Hepatocyte (in vitro differentiated cells): ENCODE data around the gene GDPD5. TPM values are rescaled to one million over a fixed set of nuclear protein-coding genes. Genes with fewer than 3 reads are reported as not detected.

Source experiments
- DNase-seq: peaks from one replicate; pipeline ENCODE4 v3.0.0-alpha.2; 2016; ENCODE audit warnings: low spot score
- H2AFZ ChIP-seq: fragments of 200-600 bp; sonication (generic); 2 replicates; pipeline ENCODE4 v1.6.0; 2016; ENCODE audit warnings: antibody characterized with exemption, mild to moderate bottlenecking
- H3K27ac ChIP-seq: fragments of 200-600 bp; sonication (generic); 2 replicates; pipeline ENCODE4 v1.5.1; 2016; ENCODE audit warnings: mild to moderate bottlenecking
- H3K27me3 ChIP-seq: fragments of 200-600 bp; sonication (generic); 2 replicates; pipeline ENCODE4 v1.6.1; 2016
- H3K36me3 ChIP-seq: fragments of 200-600 bp; sonication (generic); replicated peaks from 2 replicates; pipeline ENCODE4 v1.5.1; 2016; ENCODE audit warnings: low read depth; ENCODE audit not compliant: insufficient read depth
- H3K4me1 ChIP-seq: fragments of 200-600 bp; sonication (generic); 2 replicates; pipeline ENCODE4 v1.5.1; 2016; ENCODE audit warnings: mild to moderate bottlenecking, moderate library complexity; ENCODE audit not compliant: insufficient read depth
- H3K4me2 ChIP-seq: fragments of 200-600 bp; sonication (generic); 2 replicates; pipeline ENCODE4 v1.6.0; 2016
- H3K4me3 ChIP-seq: fragments of 200-600 bp; sonication (generic); 2 replicates; pipeline ENCODE4 v1.5.1; 2016; ENCODE audit warnings: mild to moderate bottlenecking
- H3K79me2 ChIP-seq: fragments of 200-600 bp; sonication (generic); 2 replicates; pipeline ENCODE4 v1.6.0; 2017; ENCODE audit warnings: mild to moderate bottlenecking
- H3K9me2 ChIP-seq: fragments of 200-600 bp; sonication (generic); replicated peaks from 2 replicates; pipeline ENCODE4 v1.6.0; 2017; ENCODE audit warnings: mild to moderate bottlenecking; ENCODE audit not compliant: insufficient read depth
- H3K9me3 ChIP-seq: fragments of 200-600 bp; sonication (generic); 2 replicates; pipeline ENCODE4 v1.5.1; 2016; ENCODE audit warnings: low read depth, mild to moderate bottlenecking
- H4K20me1 ChIP-seq: fragments of 200-600 bp; sonication (generic); 2 replicates; pipeline ENCODE4 v1.6.0; 2016; ENCODE audit warnings: mild to moderate bottlenecking; ENCODE audit not compliant: insufficient read depth, poor library complexity, severe bottlenecking
- EZH2 ChIP-seq: fragments of 200-600 bp; sonication (generic); IDR thresholded peaks from 2 replicates; pipeline ENCODE4 v1.6.1; 2016; ENCODE audit warnings: antibody characterized with exemption, mild to moderate bottlenecking, borderline replicate concordance
- EZH2phosphoT487 ChIP-seq: fragments of 200-600 bp; sonication (generic); IDR thresholded peaks from one replicate; pipeline ENCODE4 v1.6.1; 2018; ENCODE audit warnings: antibody characterized with exemption, mild to moderate bottlenecking, low read depth, moderate library complexity; ENCODE audit not compliant: unreplicated experiment, severe bottlenecking
- WGBS: methylation state at CpG from one replicate; pipeline ENCODE4 v1.1.6; 2016; ENCODE audit warnings: low lambda C conversion rate; ENCODE audit errors: missing lambda C conversion rate; 5-methylcytosine and 5-hydroxymethylcytosine counted together
- polyA plus RNA-seq: library from polyadenylated mRNA; unstranded; fragments of >200 nt; fragmentation: Nextera tagmentation; extraction: Ambion mirVana; gene quantifications from 2 replicates; pipeline ENCODE4 v1.2.1, GENCODE V29; 2016
- total RNA-seq: library from RNA; depleted of rRNA; stranded (reverse); fragments of >200 nt; gene quantifications from 2 replicates; pipeline ENCODE4 v1.2.3, GENCODE V29; 2014
- TF ChIP-seq, protein P1 (sequence below): fragments of 200-600 bp; sonication (generic); IDR thresholded peaks from 2 replicates; pipeline ENCODE4 v1.5.1; 2016; ENCODE audit warnings: antibody characterized with exemption, mild to moderate bottlenecking; ENCODE audit not compliant: poor library complexity

GDPD5 gene
- total and polyA plus RNA-seq, 2 experiments from 2014 or later, result 5.2 to 8.9 TPM

DNA sequence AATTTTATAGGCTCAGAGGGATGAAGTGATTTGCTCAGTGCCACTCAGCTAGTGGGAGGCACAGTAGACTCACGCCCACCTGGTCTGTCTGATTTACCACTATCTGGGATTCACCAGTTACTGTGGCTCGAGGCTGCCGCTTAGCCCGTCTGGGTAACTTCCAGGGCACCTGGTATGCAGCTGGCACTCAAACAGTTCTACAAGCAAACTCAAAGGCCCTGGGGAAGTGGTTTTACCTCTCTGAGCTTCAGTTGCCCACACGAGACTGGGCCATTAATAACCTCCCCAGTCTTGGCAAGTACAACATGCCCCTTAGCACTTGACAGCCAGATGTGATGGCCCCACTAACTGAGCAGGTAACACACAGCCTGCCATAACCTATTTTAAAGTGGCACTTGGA lies 2.6 kb downstream of the GDPD5 start:
- 98% methylated on average over 5 of the region's 5 CpGs for WGBS

DNA sequence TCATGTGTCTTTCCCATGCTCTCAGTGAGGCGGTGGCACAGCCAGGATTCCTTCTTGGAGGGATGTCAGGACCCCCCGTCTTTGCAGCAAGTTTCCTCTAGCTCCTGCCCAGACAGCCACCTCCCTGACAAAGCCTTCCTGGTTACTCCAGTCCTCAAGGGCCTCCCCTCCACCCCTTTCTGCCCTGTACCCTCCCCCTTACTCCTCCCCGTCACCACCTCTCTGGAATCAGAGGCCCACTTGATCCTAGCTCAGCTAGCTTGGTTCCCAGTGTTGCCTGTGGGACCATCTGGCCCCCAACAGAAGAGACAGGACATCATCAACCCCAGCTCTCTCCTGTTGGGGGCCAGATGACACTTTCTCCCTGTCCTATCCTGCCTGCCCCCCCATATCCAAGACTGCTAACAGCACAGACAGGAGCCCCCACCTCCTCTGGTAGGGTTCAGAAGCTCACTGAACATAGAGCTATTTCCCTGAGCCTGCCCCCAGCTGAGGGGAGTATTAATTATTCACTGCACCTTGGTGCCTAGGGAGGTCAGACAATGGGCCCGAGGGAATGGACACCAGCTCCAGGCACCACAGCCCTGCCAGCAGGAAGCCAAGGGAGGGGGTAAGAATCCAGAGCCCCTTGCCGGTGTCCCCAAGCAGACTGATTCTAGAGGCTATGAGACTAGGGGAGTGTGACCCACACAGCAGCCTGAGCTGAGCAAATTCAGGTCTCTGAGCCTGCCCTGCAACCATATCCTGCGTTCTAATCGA lies 3.3 kb downstream of the GDPD5 start:
- Histone ChIP-seq H4K20me1 (no peaks in the 10 kb centered on the region), H3K27me3 (peaks cover 17% of the 10 kb centered on the region), H3K4me2 (no peak overlapping the region), H3K36me3 (no peaks in the 10 kb centered on the region), H3K9me2 (no peaks in the 10 kb centered on the region), H3K9me3 (no peaks in the 10 kb centered on the region), H3K4me3 (no peak overlapping the region), H3K27ac (no peak overlapping the region), H2AFZ (no peak overlapping the region), H3K79me2 (no peaks in the 10 kb centered on the region), H3K4me1 (peaks cover 10% of the 10 kb centered on the region)
- no peak for DNase-seq
- WGBS, result 91% methylated on average over 7 of the region's 7 CpGs
- TF ChIP-seq EZH2 (no peak), EZH2phosphoT487 (no peak)
- TF ChIP-seq, protein P1, sequence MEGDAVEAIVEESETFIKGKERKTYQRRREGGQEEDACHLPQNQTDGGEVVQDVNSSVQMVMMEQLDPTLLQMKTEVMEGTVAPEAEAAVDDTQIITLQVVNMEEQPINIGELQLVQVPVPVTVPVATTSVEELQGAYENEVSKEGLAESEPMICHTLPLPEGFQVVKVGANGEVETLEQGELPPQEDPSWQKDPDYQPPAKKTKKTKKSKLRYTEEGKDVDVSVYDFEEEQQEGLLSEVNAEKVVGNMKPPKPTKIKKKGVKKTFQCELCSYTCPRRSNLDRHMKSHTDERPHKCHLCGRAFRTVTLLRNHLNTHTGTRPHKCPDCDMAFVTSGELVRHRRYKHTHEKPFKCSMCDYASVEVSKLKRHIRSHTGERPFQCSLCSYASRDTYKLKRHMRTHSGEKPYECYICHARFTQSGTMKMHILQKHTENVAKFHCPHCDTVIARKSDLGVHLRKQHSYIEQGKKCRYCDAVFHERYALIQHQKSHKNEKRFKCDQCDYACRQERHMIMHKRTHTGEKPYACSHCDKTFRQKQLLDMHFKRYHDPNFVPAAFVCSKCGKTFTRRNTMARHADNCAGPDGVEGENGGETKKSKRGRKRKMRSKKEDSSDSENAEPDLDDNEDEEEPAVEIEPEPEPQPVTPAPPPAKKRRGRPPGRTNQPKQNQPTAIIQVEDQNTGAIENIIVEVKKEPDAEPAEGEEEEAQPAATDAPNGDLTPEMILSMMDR, result no peak

More for the DNA sequence above, 2.6 kb downstream of the GDPD5 start:
- H4K20me1 ChIP-seq, result no peaks in the 10 kb centered on the region
- peaks cover 17% of the 10 kb centered on the region for H3K27me3 ChIP-seq
- H3K27ac ChIP-seq, result no peak overlapping the region
- TF ChIP-seq EZH2 (no peak), EZH2phosphoT487 (no peak)
- no peak overlapping the region for H3K4me2 ChIP-seq
- H3K9me2 ChIP-seq, result no peaks in the 10 kb centered on the region
- no peak for DNase-seq
- H3K36me3 ChIP-seq, result no peaks in the 10 kb centered on the region
- H3K4me1 ChIP-seq, result peaks cover 10% of the 10 kb centered on the region
- no peak overlapping the region for H2AFZ ChIP-seq
- H3K79me2 ChIP-seq, result no peaks in the 10 kb centered on the region
- no peaks in the 10 kb centered on the region for H3K9me3 ChIP-seq
- no peak overlapping the region for H3K4me3 ChIP-seq

DNA sequence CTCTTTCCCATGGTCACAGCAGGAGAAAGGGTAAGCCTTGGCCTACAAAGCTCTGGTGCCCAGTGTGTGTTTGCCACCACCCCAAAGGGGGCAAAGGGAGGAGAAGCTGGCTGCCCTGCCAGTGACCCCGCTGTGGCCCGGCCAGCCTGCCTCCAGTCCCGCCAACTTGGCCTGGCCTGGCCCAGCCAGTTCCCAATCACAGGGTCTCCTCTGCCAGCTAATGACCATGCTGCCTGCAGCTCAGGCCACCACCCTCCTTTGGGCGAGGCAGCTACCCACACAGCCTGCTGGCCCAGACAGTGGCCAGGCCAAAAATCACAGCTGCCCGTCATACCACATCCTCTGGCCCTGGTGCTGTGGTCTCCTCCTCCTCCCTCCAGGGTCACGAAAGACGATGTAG lies 5.1 kb downstream of the GDPD5 start:
- Histone ChIP-seq H3K27ac (no peak overlapping the region), H3K9me2 (no peaks in the 10 kb centered on the region), H3K79me2 (no peaks in the 10 kb centered on the region), H3K27me3 (peaks cover 17% of the 10 kb centered on the region), H3K4me1 (peaks cover 6% of the 10 kb centered on the region), H3K4me2 (no peak overlapping the region), H2AFZ (no peak overlapping the region), H3K4me3 (no peak overlapping the region), H3K9me3 (no peaks in the 10 kb centered on the region), H4K20me1 (no peaks in the 10 kb centered on the region), H3K36me3 (no peaks in the 10 kb centered on the region)
- TF ChIP-seq, protein P1, result no peak
- TF ChIP-seq EZH2, result no peak
- TF ChIP-seq EZH2phosphoT487, result no peak
- no peak for DNase-seq
- WGBS, result 98% methylated on average over 7 of the region's 7 CpGs

DNA sequence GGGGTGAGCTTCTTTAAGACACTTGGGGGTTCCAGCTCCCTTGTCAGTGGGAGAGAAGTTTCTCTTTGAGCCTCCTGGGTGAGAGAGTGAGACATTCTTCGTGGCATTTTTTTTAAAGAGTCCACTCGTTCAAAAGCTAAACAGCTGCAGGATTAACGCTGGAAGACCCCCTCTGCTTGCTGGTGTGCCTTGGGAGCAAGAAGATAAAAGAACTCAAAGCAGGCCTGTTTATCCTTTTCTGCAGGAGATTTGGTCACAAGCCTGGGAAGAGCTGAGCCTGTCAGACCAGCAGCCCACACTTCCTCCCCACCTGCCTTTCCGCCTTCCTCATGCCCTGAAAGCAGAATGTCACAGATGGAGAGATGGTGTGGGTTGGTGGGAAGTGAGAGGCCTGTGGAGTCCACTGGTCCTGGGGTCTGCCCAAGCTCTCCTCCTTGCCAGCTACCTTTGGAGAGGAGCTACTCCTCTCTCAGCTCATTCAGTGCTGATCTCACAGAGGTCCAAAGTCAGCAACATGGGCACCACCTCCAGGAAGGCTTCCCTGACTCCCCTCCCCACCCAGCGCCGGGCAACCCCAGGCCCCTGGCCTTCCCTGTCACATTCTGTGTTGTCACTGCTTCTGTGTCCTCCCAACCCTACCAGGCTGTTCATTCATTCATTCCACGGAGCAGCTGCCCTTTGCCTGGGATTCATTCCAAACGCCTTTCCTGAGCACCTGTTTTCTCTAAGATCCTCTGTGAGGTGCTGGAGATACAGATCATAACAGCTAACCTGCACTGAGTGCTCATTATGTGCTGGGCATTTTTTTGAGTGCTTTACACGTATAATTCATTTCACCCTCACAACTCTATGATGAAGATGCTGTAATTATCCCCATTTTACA lies 6.7 kb downstream of the GDPD5 start:
- H3K4me3 ChIP-seq, result no peak overlapping the region
- WGBS, result 63% methylated on average over 9 of the region's 9 CpGs
- no peak for TF ChIP-seq EZH2phosphoT487
- TF ChIP-seq, protein P1, result no peak
- no peaks in the 10 kb centered on the region for H3K9me3 ChIP-seq
- no peaks in the 10 kb centered on the region for H3K36me3 ChIP-seq
- H3K27me3 ChIP-seq, result peaks cover 3% of the 10 kb centered on the region
- no peaks in the 10 kb centered on the region for H3K4me1 ChIP-seq
- no peaks in the 10 kb centered on the region for H3K79me2 ChIP-seq
- no peaks in the 10 kb centered on the region for H3K9me2 ChIP-seq
- H4K20me1 ChIP-seq, result no peaks in the 10 kb centered on the region
- no peak overlapping the region for H3K4me2 ChIP-seq
- DNase-seq, result no peak
- H3K27ac ChIP-seq, result no peak overlapping the region
- H2AFZ ChIP-seq, result no peak overlapping the region
